Astrocyte of the hippocampus (primary cell): ENCODE results near the gene LPIN3.

ENCODE experiments used
- DNase-seq: peaks from one replicate; pipeline ENCODE4 v3.0.0; 2011; ENCODE audit warnings: low read depth, low spot score

Gene LPIN3

DNA sequence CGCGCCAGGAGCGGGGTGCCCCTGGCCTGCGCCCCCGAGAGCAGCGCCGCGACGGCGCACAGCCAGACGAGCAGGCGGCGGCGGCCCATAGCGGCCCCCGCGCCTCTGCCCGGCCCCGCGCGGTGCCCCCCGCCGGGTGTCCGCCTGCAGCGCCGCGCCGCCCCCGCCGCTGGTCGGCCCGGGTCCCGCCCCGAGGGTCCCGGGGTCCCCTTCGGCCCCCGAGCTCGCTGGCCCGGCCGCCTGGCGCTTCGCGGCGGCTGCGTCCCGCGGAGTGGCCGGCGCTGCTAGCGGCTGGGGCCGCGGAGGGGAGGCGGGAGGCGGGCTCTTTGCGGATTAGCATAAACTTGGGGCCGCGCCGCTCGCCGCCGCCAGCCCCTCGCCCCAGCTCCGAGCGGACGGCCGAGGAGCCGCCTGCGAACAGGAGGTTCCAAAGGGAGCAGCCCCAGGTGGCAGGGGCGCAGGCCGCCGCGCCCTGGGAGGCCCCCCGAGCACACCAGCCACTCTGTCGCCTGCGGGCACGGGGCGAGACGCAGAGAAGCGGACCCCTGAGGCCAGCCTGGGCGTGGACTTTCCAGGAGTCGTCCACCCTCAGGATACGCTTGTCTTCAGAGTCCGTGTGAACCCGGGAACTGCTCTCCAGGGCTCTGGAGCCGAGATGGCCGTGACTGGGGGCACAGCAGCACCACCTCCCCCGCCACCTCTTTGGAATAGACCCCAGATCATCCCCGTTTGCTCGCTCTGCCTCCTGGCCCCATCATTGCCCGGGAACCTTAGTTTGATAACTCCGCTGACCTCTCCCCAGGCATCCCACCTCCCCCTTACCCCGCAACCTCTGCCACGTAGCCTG lies 26.1 kb downstream of the LPIN3 start, which contains the start of gene EMILIN3:
EMILIN3 (minus strand) TSS at position 273 of the 847 bp plus-strand sequence; CDS start at position 89, 184 bp downstream.
- DNase-seq, result peak; percentile 47

DNA sequence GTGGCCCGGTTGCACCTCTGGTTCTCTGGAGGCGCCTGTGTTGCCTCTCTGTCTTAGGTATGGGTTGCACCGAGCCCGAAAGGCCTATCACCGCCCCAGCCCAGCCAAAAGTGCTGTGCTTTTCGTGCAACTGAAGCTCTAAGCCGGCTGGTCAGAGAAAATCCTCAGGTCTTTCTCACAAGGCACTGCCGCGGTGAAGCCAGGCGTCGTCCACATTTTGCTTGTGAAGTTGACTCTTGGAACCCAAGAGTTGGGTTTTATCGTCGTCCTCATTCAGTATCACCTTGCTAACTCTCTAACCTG lies 26.7 kb downstream of the LPIN3 start:
- no peak for DNase-seq

DNA sequence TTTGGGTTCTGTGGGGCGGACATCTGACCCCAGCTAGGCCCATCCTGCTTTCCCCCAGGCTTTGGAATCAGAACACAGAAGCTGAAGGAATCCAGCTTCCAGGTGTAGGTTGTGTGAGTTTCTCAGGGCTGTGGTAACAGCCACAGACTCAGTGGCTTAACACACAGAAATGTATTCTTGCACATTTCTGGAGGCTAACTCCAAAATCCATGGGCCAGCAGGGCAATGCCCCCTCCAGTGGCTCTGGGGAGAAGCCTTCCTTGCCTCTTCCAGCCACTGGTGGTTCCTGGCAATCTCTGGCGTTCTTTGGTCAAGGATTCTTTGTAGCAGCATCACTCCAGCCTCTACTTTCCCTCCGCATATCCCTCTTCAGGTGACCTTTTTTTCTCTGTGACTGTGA lies 27.3 kb downstream of the LPIN3 start:
- no peak for DNase-seq

DNA sequence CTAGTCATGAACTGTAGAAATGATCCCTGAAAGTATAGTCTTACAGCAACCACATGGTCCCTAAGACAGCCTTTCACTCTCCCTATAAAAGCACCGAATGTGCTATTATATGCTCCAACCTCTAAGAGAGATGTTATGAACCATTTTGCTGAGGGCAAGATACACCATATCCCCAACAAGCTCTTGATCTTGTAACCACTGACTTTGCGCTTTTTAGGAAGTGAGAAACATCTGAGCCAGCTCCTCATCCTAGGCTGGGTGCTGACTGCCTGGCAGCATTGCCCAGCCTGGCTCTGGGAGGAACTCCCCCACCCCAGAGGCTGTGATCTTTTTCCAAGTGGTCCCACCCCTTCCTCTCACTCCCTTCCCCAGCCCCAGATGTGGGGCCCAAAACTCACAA lies 29.1 kb downstream of the LPIN3 start:
- no peak for DNase-seq

DNA sequence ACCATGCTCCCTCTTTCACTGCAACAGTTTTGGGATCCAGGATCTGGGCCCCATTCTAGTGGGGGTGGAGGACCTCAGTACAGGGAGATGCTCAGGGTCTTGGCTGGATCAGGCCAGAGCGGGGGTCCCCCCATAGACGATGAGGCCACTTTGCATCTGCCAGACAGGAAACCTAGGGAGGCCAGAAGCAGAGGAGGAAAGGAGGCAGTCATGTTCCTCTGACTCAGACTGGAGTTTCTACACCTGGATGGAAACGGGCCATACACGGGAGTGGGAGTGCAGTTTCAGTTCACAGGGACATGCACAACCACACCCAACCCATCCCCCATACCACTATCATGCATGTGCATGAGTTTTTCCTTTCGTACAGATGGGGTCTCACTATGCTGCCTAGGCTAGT lies 29.6 kb downstream of the LPIN3 start:
- no peak for DNase-seq

DNA sequence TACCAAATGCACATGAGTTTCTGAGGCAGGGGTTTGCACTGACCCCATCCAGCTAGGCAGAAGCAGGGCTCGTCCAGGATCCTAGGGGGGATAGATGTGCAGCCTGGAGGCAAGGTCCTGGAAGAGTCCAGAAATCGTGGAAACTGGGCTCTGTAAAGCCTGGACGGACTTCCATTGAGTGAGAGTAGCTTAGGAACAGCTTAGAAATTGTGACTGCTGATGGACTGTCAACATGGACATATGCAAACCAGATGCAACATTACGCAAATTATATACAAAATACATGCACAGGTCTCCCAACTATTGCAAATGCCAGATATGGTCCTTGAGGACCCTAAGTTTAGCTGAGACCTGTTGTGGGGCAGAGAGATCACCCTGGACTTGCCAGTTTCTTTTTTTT lies 30.8 kb downstream of the LPIN3 start:
- no peak for DNase-seq

DNA sequence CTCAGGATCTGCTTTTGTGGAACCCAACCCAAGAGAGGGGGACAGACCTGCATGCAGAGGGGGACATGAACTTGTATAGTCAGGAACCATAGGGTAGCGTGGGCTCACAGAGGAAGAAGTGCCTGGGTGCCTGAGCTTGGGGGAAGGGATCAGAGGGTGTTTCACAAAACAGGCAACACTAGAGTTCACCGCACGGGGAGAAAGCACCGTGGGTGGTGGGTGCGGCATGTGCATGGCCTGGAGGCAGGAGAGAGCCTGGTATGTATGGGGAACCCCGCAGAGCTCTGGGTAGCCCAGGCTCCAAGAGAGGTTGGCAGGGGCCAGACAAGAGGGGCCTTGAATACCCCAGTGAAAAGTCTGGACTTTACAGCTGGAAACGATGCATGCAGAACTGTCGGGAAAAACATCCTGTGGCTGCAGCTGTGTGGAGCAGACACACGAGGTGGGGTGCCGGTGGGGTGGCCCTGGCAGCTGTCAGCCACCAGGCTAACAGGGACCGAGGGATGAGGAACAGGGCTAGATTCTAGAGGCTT lies 32.7 kb downstream of the LPIN3 start:
- DNase-seq, result no peak

DNA sequence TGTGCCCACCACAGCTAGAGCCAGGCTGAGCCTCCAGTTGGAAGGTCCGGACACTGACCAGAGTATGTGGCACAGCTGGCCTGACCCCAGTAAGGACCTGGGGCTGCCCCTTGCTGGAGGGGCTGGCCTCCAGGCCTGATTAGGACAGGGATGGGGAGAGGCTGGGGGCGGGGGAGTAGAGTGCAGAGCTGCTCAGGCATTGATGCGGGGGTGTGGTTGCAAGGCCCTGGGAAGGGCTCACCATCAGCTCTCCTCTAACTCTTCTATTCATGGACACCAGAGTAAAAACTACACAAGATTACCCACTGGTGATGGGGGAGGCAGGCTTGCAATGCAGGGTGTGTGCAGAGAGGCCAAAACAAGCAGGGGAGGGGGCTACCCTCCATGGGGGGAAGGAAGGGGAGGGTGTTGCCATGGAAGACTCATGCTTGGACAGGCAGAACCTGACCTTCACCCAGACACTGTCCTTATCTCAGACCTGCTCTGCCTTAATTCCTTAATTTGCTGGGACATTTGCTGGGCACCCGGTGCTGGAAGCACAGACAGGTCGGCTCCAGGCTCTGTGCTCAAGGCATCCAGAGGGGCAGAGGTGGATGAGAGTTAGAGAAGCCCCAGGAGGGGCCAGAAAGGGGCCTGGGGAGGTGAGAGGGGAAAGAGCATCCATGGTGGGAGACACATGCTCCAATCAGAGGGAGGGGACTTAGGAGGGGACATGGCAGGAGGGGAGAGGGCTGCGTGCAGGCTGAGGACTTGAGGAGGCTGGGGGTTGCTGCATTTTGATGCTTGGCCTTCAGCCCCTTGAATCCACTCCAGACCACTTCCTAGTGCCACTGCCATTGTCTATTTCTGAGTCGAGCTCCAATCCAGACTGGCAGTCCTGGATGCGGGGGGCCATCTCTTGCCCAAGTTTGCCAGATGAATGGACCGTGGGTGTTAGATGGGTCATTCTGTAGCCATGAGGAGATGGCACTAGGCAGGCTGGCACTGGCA lies 33.6 kb downstream of the LPIN3 start:
- DNase-seq, result no peak

DNA sequence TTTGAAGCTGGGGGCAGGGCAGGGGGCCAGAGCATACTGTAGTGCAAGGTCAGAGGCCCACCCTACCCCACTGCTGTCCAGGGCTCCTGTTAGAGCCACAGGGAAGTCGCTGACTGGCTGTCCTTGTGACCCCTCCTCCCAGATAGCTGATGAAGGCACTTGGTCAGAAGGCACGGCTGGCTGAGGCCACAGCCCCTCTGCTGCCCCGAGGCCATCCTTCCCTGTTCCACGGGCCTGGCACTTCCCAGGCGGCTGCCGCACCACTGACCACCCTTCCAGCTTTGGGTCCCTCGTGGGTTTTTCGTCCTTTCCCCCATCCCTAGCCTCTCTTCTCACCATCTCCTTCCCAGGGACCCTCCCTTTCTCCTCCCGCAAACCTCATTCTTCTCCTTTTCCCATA lies 35.2 kb downstream of the LPIN3 start:
- no peak for DNase-seq

DNA sequence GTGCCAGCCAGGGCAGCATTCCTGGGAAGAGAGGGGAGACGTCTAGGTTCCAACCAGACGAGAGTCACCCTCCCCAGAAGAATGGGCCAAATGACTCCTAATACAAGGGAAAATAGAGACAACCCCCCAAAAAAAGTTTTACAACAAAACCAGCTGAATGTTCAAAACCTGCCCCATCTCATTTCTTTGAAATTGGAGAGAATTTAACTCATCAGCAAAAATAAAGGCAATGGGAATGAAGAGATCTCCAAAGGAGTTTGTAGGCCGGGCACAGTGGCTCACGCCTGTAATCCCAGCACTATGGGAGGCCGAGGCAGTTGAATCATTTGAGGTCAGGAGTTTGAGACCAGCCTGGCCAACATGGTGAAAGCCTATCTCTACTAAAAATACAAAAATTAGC lies 35.7 kb downstream of the LPIN3 start:
- DNase-seq, result no peak

DNA sequence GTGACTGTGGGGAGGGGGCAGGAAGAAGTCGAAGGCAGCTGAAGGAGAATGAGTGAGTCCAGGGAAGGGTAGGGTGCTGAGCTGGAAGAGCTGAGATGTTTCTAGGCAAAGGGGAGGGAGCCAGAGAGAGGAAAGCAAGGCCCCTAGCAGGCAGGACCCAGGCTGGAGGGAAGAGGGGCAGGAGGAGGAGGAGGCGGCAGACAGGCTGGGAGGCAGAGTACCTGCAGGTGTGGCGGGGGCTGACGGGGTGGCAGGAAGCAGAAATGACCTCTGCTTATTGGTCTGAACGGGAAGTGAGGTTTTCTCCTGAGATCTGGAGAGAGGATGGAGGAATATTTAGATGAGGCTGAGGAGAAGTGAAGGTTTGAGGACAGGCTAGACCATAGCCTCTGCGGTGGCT lies 36.7 kb downstream of the LPIN3 start:
- DNase-seq, result no peak

DNA sequence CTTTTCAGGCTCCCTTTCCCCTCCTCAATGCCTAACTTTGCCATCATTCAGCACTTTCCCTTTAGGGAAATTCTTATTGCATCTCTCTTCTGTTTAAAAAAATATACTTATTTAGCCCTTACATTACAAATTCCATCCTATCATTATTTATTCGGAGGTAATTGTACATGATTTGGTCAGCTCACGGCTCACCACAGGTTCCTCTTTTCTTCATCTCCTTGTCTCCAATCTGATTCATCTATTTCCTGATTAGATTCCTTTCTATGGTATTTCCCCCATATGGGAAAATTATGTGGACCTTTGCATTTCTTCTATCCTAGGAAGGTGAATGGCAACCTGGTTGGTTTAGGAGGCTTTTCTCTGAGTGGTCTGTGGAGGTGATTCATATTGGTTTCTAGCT lies 38.9 kb downstream of the LPIN3 start:
- DNase-seq, result no peak

DNA sequence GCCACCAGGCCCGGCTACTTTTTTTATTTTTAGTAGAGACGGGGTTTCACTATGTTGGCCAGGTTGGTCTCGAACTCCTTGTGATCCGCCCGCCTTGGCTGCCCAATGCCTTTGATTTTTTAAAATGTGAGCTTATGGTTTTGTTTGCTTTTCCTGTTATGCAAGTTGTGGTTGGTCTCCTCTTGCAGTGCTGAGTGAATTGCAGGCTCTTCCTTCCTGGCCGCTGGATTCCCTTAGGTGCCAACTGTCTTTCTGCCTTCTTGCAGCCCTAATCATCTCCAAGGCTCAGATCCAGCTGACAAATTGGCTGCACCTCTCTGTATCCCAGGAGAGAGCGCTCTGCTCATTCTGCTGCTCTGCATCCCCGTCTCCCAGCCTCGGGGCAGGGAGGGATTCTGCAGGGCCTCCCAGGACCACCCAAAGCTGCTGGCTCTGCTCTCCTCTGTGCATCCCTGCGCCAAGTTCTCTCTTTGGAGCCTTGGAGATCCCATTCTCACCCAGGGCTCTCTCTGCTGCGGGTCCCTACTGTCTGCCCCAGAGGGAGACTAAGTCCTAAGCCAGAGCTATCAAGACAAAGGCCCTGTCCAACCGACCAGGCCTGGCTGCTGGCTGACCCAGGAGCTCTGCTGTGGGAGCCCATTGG lies 40.1 kb downstream of the LPIN3 start:
- DNase-seq, result no peak

DNA sequence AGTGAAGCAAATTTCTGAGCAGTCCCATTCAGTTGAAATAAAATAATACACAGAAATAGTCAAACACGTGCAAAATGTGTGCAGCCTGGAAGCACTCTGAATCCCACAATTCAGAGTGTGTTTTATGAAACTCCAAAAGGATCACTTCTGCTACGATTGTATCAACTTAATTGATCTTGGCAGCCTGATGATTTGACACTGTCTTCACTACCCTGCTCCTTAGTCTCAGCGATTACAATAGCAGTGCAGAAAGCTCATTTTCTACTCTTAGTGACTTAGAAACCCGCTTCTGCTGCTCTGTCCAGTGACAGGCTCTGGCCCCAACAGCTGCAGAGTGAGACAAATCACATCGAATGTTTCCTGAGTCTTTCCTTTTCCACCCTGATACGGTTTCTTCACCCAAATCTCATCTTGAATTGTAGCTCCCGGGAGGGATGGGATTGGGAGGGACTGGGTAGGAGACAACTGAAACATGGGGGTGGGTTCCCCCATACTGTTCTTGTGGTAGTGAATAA lies 42.2 kb downstream of the LPIN3 start:
- DNase-seq, result no peak

DNA sequence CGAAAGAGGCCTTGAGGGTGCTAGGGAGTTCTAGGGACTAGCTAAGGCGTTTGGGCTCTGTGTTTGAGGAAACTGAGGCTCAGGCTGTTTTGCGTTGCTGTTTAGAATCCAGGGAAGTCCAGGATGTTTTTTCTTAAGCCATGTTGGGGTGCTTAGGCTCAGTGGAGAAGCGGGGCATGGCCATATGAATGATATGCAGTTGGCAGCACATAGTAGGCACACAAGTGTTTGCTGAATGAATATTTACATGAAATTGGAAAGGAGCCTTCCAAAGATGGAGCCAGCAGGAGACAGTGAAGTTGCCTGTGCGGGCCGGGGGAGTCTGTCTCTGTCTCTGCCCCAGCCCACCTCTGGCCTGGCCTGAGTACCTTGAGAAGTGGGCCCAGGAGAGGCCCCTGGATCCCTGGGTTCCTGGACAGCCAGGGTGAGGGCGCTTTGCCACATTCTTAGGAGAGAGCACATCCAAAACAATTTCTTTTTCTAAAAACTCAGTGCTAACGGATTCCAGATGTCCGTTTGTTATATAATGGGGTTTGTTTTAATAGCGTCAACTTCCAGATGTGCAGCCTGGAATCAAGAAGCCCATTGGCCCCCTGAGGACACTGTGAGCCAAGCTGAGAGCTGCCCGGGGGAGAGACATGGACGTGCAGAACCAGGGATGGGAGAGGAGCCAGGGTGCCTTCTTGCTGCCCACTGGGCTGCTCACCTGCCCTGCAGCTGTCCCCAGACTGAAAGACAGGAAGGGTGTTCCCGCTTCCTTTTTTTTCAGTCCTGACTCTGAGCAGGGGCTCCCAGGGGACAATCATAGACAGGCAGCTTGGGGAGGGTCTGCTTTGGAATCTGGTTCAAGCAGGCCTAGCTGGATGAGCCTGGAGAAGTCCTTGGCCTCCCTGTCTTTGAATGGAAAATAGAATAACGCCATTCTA lies 46.1 kb downstream of the LPIN3 start:
- no peak for DNase-seq

DNA sequence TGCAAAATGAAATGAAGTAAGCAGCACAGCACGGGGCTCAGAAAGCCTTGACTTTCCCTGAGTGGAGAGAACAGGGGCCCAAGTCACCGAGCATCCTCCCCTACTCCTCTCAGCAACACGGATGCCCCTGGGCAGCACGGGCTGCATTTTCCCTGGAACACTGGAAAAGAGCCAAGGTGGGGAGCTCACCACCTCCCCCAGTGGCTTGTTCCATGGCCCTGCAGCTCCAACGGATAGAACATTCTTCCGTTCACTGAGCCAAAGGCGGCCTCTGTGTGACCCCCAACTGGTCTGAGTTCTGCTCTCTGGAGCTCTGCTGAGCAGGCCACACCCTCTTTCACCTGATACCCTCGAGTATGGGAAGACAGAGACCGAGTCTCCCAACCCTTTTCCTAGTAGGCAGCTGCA lies 46.8 kb downstream of the LPIN3 start:
- no peak for DNase-seq

DNA sequence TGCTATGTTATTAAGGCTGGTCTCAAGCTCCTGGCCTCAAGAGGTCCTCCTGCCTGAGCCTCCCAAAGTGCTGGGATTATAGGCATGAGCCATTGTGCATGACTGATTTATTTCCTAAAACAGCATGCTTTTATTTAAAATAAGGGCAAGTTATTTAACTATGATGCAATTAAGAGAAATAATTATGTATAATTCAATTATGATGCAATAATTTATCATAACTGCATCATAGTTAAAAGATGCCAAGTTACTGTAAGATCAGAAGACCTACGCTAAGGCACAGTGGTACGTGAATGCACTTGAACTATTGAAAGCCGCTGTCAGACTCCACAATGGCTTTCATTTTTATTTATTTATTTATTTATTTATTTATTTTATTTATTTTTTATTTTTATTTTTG lies 50.3 kb downstream of the LPIN3 start:
- no peak for DNase-seq

DNA sequence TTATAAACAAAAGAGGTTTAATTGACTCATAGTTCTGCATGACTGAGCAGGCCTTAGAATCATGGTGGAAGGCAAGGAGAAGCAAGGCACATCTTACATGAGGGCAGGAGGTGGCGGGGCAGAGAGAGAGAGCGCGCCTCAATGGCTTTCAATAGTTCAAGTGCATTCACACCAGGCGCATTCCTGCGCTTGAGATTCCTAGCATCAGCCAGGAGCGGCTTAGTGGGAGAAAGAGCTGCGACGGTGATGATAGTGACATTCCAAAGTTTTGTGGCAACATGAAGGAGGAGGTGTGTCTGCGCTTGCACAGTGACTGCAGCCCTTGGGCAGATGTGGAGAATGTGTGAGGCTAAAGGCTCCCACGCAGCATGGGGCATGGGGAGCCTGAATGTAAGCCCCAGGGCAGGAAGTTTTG lies 51.0 kb downstream of the LPIN3 start:
- DNase-seq, result peak; percentile 78

DNA sequence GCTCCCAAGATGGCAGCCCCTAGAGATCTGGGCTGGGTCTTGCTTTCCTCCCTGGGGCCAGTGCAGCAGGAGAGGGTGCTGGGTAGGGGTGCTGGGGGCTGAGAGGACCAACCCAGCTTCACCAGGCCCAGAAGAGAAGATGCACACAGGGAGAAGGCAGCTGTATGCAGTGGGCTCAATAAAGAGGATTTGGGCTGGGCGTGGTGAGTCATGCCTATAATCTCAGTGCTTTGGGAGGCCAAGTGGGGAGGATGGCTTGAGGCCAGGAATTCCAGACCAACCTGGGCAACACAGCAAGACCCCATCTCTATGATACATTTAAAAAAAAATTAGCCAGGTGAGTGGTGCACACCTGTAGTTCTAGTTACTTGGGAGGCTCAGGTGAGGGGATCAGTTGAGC lies 51.7 kb downstream of the LPIN3 start:
- DNase-seq, result no peak

DNA sequence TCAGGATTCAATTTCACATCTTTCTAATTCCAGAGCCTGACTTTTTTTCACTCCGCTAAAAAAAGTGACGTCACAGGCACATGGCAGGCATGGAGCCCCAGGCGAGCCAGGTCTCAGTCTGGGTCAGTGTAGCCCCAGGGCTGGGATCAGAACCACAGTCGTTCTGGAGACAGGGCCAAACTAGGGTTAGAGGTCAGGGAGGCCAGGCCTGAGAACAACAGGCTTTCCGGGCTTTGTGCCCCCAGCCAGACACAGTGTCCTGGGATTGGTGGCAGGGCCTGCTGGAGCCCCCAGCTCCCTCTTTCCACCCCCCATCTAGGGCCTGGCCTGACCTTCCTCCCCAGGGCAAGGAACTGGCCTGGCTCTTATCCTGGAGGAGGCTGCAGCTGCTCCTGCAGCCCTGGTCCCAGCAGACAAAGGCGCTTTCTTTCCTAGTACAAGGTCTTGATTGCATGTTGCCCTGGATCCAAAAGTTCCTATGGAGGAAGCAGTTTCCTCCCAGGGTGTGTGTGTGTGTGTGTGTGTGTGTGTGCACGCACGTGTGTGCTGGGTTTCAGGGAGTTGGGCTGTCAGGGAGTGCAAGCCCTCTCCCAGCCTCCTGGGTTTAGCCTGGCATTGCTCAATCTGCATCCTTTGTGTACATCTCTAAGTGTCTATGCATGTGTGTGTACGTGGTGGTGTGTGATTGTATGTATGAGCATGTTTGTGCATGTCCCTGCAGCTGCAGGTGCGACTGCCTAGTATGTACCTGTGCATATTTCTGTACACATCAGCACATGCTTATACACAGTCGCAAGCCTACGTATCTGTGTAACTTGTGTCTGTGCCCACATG lies 52.5 kb downstream of the LPIN3 start:
- DNase-seq, result no peak
